Gastroesophageal sphincter (tissue), 3 donors: ENCODE data around the gene ARFGAP1.

ENCODE experiments used
- CTCF ChIP-seq, 4 experiments: fragments of 200-600 bp in 2 of 4; fragments of 450-650 bp in 2 of 4; sonication (generic) in 1 of 4; IDR thresholded peaks; one replicate each; pipeline ENCODE4 v1.5.1; 2017 to 2019; ENCODE audit warnings: antibody characterized with exemption in 4 of 4, mild to moderate bottlenecking in 2 of 4, moderate library complexity in 2 of 4
- EP300 ChIP-seq: sonication (generic); formaldehyde crosslinking; IDR thresholded peaks from one replicate; pipeline ENCODE4 v1.6.1; 2017; ENCODE audit warnings: antibody characterized with exemption, mild to moderate bottlenecking
- POLR2A ChIP-seq, 2 donors: fragments of 450-650 bp; IDR thresholded peaks; one replicate each; pipeline ENCODE4 v1.6.1; 2017; ENCODE audit warnings: antibody characterized with exemption in 2 of 2, mild to moderate bottlenecking in 2 of 2, moderate library complexity in 1 of 2

DNA sequence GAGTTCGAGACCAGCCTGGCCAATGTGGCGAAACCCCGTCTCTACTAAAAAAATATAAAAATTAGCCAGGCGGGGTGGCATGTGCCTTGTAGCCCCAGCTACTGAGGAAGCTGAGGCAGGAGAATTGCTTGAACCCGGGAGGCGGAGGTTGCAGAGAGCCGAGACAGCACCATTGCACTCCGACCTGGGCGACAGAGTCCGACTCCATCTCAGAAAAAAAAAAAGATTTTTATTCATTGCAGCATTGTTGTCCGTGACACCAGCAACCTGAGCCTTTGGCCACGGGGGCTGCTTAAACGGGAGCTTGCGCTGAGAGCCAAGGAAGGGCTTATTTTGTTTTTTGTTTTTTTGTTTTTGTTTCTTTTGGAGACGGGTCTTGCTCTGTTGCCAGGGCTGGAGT lies 7.3 kb downstream of the ARFGAP1 start:
- no peak for TF ChIP-seq CTCF (IDR thresholded peaks at IDR 0.05)
- TF ChIP-seq EP300, result no peak
- no peak for TF ChIP-seq POLR2A (IDR thresholded peaks at IDR 0.05)
